Neural crest cell (in vitro differentiated cells): ENCODE data around the gene SNX9. TPM values are rescaled to one million over a fixed set of nuclear protein-coding genes. Genes with fewer than 3 reads are reported as not detected.
"Not testable (repeated sequence)": the region's sequence is repeated elsewhere in the genome, so short reads cannot be mapped to it uniquely, and the experiment has no call there.

Experiments
- DNase-seq: peaks from one replicate; pipeline ENCODE4 v3.0.0; 2021; ENCODE audit warnings: low read depth, mixed read lengths, low spot score
- H3K27ac Mint-ChIP-seq: one replicate; pipeline ENCODE4 v1.8.0; 2021; ENCODE audit warnings: mild to moderate bottlenecking, mixed read lengths; ENCODE audit not compliant: unreplicated experiment
- H3K27me3 Mint-ChIP-seq: 2 replicates; pipeline ENCODE4 v1.8.0; 2021; ENCODE audit warnings: low read depth, mild to moderate bottlenecking, mixed read lengths
- H3K36me3 Mint-ChIP-seq: 2 replicates; pipeline ENCODE4 v1.8.0; 2021; ENCODE audit warnings: low read depth, mild to moderate bottlenecking, mixed read lengths
- H3K4me1 Mint-ChIP-seq: 2 replicates; pipeline ENCODE4 v1.8.0; 2021; ENCODE audit warnings: mixed read lengths
- H3K4me3 Mint-ChIP-seq: one replicate; pipeline ENCODE4 v1.8.0; 2021; ENCODE audit warnings: mild to moderate bottlenecking, mixed read lengths
- H3K9me3 Mint-ChIP-seq: 2 replicates; pipeline ENCODE4 v1.8.0; 2021; ENCODE audit warnings: mixed read lengths
- total RNA-seq: library from RNA; stranded (reverse); gene quantifications from 2 replicates; pipeline ENCODE4 v1.2.1, GENCODE V29; 2021
- TF ChIP-seq, protein P1 (sequence below): fragments of 200-600 bp; sonication (generic); conservative IDR thresholded peaks from 2 replicates; pipeline ENCODE4 v1.5.0; 2021; ENCODE audit warnings: antibody characterized with exemption, mild to moderate bottlenecking

The SNX9 gene
- total RNA-seq, 1 donor from 2014 or later: 18.1 TPM

DNA sequence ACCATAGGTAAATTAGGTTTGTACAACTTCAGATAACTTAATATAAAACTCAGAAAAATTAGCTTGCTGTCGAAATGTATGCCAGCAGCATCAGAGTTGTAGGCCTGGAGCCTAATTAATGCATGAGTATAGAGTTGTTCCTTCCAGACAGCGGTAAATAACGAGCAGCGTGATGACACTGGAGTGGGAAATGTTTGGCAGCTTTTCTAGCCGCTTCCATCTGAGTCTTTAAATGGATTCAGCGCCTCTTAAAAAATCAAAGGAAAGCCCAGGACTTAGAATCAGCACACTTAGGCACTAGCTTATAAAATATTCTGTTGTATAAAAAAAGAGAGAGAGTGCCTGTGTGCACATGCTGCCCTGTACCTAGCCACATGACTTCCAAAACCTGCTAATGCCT is 114.9 kb downstream of the SNX9 start:
- no peak overlapping the region for H3K27ac Mint-ChIP-seq
- H3K36me3 Mint-ChIP-seq: peaks cover 12% of the 10 kb centered on the region
- DNase-seq: no peak
- no peaks in the 10 kb centered on the region for H3K9me3 Mint-ChIP-seq
- H3K27me3 Mint-ChIP-seq: no peaks in the 10 kb centered on the region
- no peak overlapping the region for H3K4me3 Mint-ChIP-seq
- H3K4me1 Mint-ChIP-seq: no peaks in the 10 kb centered on the region
- TF ChIP-seq, protein P1, sequence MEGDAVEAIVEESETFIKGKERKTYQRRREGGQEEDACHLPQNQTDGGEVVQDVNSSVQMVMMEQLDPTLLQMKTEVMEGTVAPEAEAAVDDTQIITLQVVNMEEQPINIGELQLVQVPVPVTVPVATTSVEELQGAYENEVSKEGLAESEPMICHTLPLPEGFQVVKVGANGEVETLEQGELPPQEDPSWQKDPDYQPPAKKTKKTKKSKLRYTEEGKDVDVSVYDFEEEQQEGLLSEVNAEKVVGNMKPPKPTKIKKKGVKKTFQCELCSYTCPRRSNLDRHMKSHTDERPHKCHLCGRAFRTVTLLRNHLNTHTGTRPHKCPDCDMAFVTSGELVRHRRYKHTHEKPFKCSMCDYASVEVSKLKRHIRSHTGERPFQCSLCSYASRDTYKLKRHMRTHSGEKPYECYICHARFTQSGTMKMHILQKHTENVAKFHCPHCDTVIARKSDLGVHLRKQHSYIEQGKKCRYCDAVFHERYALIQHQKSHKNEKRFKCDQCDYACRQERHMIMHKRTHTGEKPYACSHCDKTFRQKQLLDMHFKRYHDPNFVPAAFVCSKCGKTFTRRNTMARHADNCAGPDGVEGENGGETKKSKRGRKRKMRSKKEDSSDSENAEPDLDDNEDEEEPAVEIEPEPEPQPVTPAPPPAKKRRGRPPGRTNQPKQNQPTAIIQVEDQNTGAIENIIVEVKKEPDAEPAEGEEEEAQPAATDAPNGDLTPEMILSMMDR: no peak

DNA sequence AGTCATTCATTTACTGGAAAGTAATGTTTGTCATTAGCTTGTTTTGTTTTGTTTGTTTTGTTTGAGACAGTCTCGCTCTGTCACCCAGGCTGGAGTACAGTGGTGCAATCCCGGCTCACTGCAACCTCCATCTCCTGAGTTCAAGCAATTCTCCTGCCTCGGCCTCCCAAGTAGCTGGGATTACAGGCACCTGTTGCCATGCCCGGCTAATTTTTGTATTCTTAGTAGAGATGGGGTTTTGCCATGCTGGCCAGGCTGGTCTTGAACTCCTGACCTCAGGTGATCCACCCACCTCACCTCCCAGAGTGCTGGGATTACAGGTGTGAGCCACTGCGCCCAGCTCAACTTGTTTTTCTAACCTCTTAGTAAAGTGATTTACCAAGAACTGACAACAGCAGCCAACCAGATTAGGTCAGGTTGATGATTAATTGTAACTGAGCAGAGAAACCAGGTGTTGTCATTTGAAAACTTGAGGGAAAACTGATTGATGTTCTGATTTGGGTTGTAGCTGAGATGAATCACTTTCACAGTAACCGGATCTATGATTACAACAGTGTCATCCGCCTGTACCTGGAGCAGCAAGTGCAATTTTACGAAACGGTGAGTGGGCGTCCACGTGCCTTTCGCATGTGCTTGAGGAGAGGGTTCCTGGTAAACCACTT is 117.5 kb downstream of the SNX9 start:
- H3K36me3 Mint-ChIP-seq: peaks cover 26% of the 10 kb centered on the region
- not testable (repeated sequence) for H3K27me3 Mint-ChIP-seq, DNase-seq, H3K9me3 Mint-ChIP-seq, H3K4me3 Mint-ChIP-seq, H3K27ac Mint-ChIP-seq, H3K4me1 Mint-ChIP-seq

DNA sequence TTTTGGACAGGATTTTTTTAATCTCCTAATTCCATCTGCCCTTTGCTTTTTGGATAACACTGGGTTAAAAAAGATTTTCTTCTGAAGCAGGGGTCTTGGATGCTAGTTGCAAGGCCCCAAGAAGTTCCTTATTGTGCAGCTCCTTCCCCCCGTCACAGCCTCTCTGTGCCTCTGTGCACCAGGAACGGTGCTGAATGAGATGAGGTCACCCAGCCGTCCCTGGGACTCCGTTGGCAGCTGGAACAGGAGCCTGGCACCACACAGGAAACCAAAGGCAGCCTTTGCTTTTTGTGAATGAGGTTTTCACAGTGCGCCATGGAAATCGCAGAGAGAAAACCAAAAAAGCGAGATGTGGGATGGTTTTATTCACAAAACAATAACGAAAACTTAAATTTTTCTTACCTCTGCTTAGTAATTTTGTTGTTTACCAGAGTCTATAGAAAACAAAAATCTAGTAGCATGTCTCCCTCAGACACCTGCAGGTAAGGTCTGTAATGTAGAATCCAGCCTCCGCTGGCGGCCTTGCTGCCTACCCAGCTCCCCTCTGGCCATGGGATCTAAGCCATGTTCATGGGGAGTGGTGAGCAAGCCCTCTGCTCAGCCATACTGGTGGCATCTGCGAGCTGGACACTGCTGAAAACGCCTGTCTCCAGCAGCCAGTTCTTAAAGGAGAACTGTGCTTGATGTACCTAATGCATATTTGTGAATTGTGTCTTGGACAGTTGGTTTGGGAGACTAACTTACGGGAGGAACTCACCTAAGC is 118.2 kb downstream of the SNX9 start:
- Mint-ChIP-seq H3K27me3 (no peaks in the 10 kb centered on the region), H3K4me3 (no peak overlapping the region), H3K36me3 (peaks cover 33% of the 10 kb centered on the region), H3K9me3 (no peaks in the 10 kb centered on the region), H3K4me1 (no peaks in the 10 kb centered on the region), H3K27ac (no peak overlapping the region)
- no peak for DNase-seq
- TF ChIP-seq, protein P1: no peak

DNA sequence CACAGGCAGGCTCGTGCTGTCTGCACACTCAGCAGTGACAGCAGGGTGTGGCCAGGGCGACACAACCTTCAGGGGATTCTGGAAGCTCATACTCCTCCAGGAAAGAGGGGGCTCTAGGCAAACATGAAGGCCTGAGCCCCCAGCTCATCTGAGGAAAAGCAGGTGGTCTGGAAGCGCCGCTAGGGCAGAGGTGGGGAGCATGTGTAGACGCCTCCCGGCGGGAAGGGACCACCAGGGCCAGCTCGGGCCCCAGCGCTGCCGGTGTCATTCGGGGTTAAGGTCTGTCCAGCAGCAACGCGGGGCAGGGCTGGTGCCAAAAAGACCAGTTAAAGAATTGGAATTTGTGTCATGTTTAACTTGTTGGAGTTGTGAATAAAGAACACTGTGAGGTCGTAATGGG is 119.3 kb downstream of the SNX9 start:
- Mint-ChIP-seq H3K9me3 (no peaks in the 10 kb centered on the region), H3K36me3 (peaks cover 44% of the 10 kb centered on the region), H3K4me1 (no peaks in the 10 kb centered on the region), H3K4me3 (no peak overlapping the region), H3K27ac (no peak overlapping the region), H3K27me3 (no peaks in the 10 kb centered on the region)
- TF ChIP-seq, protein P1: no peak
- no peak for DNase-seq

DNA sequence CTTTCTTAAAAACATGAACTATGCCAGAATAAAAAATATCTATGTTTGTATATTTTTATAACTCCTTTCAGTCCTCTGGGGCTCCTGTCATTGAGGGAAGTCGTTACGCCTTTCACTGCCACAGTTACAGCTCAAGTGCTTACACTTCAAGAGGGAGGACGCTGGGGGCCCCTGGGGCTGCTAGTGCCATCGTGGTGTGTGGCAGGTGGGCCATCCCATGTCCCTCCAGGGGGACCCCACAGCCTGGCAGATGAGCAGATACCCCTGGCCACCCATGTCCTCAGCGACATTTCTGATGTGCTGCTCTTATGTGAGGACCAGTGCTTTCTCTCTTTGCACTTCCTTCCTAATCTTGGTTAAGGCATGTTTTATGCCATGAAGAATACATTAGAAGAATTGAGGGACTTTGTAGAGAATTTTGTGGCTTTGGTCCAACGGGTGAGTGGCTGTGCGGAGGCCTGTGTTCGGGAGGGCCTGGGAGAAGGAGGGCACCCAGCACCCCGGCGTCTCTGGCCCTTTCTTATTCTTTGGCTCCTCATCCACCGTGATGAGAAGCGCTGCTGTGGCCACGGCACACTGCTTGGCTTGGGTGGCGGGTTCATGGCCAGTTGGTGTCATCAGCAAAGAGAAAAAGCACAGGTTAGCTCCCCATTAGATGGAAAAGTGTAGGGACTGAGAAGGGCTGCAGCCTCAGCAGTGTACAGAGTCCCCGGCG is 120.4 kb downstream of the SNX9 start:
- TF ChIP-seq, protein P1: no peak
- DNase-seq: no peak
- H3K36me3 Mint-ChIP-seq: peaks cover 52% of the 10 kb centered on the region
- H3K9me3 Mint-ChIP-seq: no peaks in the 10 kb centered on the region
- no peaks in the 10 kb centered on the region for H3K27me3 Mint-ChIP-seq
- H3K4me3 Mint-ChIP-seq: no peak overlapping the region
- H3K27ac Mint-ChIP-seq: no peak overlapping the region
- H3K4me1 Mint-ChIP-seq: no peaks in the 10 kb centered on the region

DNA sequence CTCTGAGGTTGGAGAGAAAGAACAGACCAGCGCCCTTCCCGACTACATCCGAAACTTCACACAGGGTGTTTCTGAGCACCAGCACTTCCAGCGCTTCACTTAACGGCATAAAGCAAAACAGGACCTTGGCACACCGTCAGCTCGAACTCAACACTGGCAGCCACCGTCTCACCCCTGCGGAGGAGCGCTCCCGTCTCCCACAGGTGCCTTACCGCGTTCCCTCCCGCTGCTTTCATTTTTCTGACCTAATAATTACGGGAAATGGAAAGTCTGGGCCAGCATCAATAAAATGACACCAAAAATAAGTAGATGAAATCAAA is 120.9 kb downstream of the SNX9 start:
- TF ChIP-seq, protein P1: no peak
- no peaks in the 10 kb centered on the region for H3K4me1 Mint-ChIP-seq
- H3K4me3 Mint-ChIP-seq: no peak overlapping the region
- no peaks in the 10 kb centered on the region for H3K27me3 Mint-ChIP-seq
- no peak overlapping the region for H3K27ac Mint-ChIP-seq
- peaks cover 4% of the 10 kb centered on the region for H3K9me3 Mint-ChIP-seq
- DNase-seq: no peak
- peaks cover 55% of the 10 kb centered on the region for H3K36me3 Mint-ChIP-seq
